ENCODE results near the gene C6orf62.

DNA sequence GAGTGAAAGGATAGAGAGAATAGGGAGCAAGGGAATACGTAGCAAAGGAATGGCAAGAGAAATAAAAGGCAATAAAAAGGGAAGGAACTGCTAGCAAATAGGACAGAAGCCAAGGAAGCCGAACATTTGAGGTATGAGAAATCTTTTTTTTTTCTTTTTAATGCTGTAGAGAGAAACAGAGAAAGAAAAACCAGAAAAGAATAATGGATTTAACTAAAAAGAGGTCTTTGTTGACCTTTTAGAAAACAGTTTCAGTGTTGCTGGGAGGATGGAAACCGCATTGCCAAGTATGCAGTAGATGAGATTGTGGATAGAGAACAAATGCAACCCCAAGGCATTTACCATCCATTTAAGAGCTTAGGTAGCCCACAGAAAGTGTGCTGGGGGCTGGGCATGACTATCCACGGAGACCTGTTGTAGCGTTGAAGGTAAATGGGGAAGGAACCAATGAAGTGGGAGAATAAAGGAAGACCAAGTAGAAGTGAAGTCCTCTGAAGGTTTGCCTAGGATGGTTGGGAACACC is 23.3 kb upstream of the C6orf62 start:
- TF ChIP-seq GATA3 (IDR thresholded peaks at IDR 0.05; ENCODE audit: low read depth, low read length), result no peak
- no peak for TF ChIP-seq GATA2 (IDR thresholded peaks at IDR 0.05; ENCODE audit: low read depth, low read length)

Measured in SH-SY5Y (cell line).